GM23248 (cell line): Measurements from ENCODE around the gene GSTM5.

Experiments
- EZH2 ChIP-seq: fragments of 200-600 bp; sonication (generic); IDR thresholded peaks from 2 replicates; pipeline ENCODE4 v1.6.1; 2018; ENCODE audit warnings: antibody characterized with exemption, mild to moderate bottlenecking; ENCODE audit not compliant: insufficient read depth, poor library complexity, severe bottlenecking
- EZH2phosphoT487 ChIP-seq: fragments of 200-600 bp; sonication (generic); IDR thresholded peaks from 2 replicates; pipeline ENCODE4 v1.6.1; 2018; ENCODE audit warnings: antibody characterized with exemption, moderate library complexity, mild to moderate bottlenecking, low read depth; ENCODE audit not compliant: insufficient read depth

- no peak for TF ChIP-seq EZH2phosphoT487
- no peak for TF ChIP-seq EZH2
Observed at GRCh38 chr1:109722908-109723691, 11.0 kb downstream of the GSTM5 start.
